Medulla oblongata (tissue), 1 donor: Measurements from ENCODE around the gene STMN3.

Experiments
- DNase-seq: peaks from one replicate; pipeline ENCODE4 v3.0.0-alpha.2; 2015; ENCODE audit errors: extremely low spot score

Gene STMN3

DNA sequence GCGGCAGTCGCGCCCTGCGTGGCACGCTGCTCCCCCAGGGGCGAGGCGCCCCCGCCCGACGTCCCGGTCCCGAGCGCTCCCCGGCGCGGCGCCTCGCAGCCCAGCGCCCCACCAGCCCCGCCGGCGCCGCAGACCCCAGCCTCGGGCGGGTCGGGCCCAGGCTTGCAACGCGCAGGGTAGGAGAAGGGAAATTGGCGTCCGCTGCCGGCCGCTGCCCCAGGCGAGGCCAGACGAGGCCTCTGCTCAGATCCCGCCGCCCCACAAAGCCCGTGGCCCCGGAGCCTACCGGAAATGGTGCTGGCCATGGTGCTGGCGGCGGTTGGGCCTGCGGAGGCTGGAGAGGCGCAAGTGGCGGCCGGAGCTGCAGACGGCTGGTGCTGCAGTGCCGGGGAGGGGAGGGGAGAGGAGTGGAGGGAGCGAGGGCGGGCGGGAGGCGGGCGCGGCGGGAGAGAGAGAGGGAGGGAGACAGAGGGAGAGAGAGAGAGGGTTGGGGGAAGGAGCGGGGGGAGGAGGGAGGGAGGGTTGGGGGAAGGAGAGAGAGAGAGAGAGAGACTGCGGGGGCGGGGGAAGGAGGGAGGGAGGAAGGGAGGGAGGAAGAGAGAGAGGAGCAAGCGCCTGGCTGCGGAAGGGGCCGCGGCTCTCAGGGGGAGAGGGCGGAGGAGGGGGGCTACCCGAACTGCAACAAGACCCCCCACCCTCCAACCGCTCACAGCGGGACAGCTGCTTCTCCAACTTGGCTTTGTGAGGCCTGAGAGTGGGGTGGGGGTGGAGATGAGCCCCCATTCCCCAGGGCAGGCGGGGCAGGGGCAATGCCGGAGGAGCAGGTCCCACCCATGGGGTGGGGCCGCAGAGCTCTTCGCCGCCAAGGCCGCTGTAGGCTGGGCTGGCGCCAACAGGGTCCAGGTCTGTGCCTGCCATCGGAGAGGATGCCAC, at the start of gene STMN3:
TSS of gene STMN3 (minus strand) at position 384 of the 933 bp plus-strand sequence. CDS start at position 305, 79 bp downstream.
- peak; percentile 86 for DNase-seq

- no peak for DNase-seq
Observed at GRCh38 chr20:63702036-63702665, 48.9 kb upstream of the STMN3 start.

DNA sequence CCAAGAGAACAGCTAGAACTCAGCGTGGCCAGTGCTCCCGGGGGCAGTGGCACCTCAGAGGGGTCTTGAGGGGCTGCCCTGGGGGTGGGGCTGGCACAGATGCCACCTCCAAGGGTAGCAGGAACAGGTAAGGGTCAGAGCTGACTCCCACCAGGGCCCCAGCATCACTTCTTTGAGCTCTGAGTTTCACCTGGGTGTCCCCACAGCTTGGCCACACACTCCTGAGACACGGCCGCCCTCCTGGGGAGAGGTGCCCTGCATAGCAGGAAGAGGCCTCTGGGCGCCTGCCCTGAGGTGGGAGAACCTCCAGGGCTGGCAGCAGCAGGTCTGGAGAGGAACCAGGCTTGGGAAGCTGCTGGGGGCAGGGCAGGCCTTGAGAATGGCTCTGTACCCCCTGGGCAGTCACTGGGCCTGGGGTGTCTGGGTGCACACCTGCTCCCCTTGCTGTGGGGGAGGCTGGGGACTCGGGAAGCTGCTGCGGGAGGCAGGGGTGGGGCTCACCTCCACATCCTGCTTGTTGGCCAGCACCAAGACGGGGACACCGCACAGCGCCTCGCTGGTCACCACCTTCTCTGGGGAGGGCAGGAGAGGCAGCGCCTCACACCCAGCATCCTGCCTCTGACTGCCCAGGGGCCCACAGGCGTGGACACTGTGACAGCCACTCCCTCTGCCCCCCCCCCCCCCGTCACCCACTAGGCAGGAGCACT, 48.3 kb upstream of the STMN3 start:
- no peak for DNase-seq

DNA sequence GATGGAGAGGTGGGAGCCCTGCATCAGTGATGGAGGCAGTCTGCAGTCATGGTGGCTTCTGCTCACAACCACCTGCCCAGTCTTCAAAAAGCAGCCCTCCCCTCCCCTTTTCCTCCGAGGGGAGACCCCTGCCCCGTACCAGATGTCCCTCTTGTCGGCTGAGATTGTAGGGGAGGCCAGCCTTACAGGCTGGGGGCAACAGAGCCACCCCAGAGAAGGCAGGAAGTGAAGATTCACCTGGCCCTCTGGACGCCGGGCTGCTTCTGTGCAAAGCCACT, 47.8 kb upstream of the STMN3 start:
- no peak for DNase-seq

DNA sequence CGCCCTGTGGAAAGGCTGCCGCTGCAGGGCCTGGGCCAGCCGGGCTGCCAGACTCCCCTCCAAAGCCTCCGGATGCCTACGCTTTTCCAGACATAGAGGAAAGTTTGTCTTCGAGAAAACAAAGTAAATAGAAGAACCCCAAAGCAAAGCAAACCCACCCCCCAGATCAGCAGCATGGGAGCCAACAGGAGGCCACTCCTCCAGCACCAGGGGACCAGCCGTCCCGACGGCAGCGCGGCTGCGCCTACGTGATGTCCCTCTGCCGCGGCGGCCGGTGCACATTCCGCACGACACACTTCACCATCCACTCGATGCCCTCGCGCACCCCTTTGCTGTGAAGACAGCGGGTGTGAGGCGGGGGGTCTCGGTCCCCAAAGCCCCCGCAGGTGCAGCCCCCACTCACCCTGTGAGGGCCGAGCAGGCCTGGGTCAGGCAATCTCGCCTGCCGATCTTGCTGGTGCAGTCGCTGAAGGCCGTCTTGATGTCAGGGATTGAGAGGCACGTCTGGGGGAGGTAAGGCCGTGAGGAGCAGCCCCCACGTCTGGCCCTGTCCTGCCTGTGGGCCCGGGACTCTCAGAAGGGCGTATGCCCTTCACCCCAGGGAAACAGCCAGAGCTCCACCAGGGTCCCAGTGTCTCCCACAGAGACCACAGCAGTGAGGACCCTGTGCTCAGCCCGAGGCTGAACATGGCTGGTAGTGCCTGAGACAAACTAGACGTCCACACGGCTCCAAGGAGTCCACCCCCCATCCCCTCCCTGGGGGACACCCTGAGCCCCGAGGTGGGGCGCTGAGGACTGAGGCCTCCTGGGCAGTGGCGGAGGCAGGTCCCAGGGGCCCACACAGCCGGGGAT, 47.2 kb upstream of the STMN3 start:
- DNase-seq: no peak

GRCh38 chr20:63699466-63700198, 46.4 kb upstream of the STMN3 start:
- no peak for DNase-seq

- no peak for DNase-seq
Observed at GRCh38 chr20:63698739-63699465, 45.7 kb upstream of the STMN3 start.

DNA sequence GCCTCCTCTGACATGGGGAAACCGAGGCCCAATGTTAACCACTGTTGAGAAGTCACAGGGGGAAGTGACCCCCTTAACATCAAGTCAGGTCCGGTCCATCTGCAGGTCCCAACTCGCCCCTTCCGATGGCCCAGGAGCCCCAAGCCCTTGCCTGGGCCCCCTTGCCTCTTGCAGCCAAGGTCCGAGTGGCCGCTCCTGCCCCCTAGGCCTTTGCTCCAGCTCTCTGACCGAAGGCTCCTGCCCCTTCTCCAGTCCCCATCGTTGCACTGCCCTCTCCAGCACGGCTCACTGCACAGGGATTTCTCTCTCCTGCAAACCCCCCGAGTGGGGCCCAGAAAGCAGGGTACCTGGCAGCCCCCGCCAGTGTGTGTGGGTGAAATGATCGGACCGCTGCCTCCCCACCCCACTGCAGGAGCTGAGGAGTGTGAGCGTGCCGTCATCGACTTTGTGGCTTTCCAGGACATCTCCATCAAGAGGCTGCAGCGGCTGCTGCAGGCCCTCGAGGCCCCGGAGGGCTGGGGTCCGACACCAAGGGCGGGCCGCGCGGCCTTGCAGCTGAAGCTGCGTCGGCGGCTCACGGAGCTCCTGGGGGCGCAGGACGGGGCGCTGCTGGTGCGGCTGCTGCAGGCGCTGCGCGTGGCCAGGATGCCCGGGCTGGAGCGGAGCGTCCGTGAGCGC, 44.8 kb upstream of the STMN3 start:
- no peak for DNase-seq

GRCh38 chr20:63697357-63697867, 44.2 kb upstream of the STMN3 start:
- DNase-seq: no peak

- no peak for DNase-seq
Observed at GRCh38 chr20:63696628-63697356, 43.6 kb upstream of the STMN3 start, which contains the start of gene TNFRSF6B. TSS of gene TNFRSF6B (plus strand) at chr20:63696652. CDS start at chr20:63696768, 116 bp downstream.

- DNase-seq: no peak
Observed at GRCh38 chr20:63696306-63696627, 43.0 kb upstream of the STMN3 start.

DNA sequence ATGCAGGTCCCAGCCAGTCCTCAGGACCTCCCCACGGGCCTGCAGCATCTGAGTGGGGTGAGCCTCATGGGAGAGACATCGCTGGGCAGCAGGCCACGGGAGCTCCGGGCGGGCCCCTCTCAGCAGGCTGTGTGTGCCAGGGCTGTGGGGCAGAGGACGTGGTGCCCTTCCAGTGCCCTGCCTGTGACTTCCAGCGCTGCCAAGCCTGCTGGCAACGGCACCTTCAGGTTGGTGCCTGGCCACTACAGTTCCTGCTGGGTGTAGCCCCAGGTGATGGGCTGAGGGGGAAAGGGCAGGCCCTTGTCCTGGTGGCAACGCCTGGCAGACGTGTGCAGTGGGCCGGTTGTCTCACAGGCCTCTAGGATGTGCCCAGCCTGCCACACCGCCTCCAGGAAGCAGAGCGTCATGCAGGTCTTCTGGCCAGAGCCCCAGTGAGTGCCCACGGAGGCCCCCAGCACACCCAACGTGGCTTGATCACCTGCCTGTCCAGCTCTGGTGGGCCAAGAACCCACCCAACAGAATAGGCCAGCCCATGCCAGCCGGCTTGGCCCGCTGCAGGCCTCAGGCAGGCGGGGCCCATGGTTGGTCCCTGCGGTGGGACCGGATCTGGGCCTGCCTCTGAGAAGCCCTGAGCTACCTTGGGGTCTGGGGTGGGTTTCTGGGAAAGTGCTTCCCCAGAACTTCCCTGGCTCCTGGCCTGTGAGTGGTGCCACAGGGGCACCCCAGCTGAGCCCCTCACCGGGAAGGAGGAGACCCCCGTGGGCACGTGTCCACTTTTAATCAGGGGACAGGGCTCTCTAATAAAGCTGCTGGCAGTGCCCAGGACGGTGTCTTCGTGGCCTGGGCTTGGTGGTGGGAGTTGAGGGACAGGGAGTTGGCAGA, 42.4 kb upstream of the STMN3 start:
- DNase-seq: no peak

- no peak for DNase-seq
Observed at GRCh38 chr20:63694584-63695423, 41.6 kb upstream of the STMN3 start.

GRCh38 chr20:63693733-63694583, 40.7 kb upstream of the STMN3 start:
- DNase-seq: no peak

DNA sequence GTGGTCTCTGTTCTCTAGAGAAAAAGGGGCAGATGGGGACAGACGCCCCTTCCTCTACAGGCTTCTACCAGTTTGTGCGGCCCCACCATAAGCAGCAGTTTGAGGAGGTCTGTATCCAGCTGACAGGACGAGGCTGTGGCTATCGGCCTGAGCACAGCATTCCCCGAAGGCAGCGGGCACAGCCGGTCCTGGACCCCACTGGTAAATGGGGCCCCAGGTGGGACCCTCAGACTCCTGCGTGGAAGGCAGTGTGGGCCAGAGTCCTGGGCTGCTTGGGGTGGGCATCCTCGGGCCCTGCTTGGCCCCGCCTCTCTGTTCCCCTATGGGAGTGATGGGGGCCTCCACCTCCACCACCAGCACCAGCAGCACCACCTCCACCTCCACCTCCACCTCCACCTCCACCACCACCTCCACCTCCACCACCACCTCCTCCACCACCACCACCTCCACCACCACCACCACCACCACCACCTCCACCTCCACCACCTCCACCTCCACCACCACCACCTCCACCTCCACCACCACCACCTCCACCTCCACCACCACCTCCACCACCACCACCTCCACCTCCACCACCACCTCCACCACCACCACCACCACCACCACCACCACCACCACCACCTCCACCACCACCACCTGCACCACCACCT, 40.0 kb upstream of the STMN3 start:
- no peak for DNase-seq
